Measurements from ENCODE around the gene SH3GL1.
A peak's percentile ranks its signal among the peaks of the same experiment; 100 is the strongest.
"Not testable (repeated sequence)": the region's sequence is repeated elsewhere in the genome, so short reads cannot be mapped to it uniquely, and the experiment has no call there.

The SH3GL1 gene

GRCh38 chr19:4334929-4335570 is 65.3 kb downstream of the SH3GL1 start:
- no peak for TF ChIP-seq CTCF (IDR thresholded peaks at IDR 0.05; ENCODE audit: low read depth, low read length)
- H3K4me3 ChIP-seq (replicated peaks in 1 of 2; ENCODE audit: low read depth in 2 of 2, low read length in 2 of 2), result no peak overlapping the region
- DNase-seq (ENCODE audit: low read depth in 2 of 2), result no peak

- H3K4me3 ChIP-seq (replicated peaks in 1 of 2; ENCODE audit: low read depth in 2 of 2, low read length in 2 of 2), result no peak overlapping the region
- no peak for TF ChIP-seq CTCF (IDR thresholded peaks at IDR 0.05; ENCODE audit: low read depth, low read length)
- no peak for DNase-seq (ENCODE audit: low read depth in 2 of 2)
Observed at GRCh38 chr19:4329858-4330257, 70.5 kb downstream of the SH3GL1 start.

- DNase-seq (ENCODE audit: low read depth in 2 of 2), result not testable (repeated sequence)
- peak overlapping the region; percentile 41 to 47 for H3K4me3 ChIP-seq (replicated peaks in 1 of 2; ENCODE audit: low read depth in 2 of 2, low read length in 2 of 2)
Observed at GRCh38 chr19:4328991-4329681, 71.2 kb downstream of the SH3GL1 start.

DNA sequence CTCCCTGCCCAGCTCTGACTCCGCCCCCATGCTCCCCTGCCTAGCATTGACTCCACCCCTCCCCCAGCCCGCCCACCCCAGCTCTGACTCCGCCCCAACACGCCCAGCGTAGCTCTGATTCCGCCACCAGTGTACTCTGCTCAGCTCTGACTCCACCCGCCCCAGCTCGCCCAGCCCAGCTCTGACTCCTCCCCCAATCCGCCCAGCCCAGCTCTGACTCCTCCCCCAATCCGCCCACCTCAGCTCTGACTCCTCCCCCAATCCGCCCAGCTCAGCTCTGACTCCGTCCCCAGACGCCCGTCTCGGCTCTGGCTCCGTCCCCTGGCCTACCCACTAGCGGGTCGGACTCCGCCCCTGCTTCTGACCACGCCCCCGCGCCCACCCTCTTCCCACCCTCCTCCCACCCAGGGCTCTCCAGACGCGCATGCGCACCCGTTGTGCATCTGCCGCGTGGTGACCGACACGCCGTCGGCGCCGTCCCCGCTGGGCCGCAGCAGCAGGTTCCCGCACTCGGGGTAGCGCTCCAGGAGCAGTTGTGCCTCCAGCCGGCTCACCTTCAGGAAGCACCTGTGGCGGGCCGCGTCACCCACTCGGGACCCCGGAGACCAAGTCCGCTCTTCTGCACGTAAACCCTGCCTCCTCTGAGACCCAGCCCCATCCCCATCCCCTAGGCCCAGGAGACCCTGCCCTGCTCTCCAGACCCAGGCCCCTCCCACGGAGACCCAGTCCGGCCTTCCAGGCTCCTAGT is 71.9 kb downstream of the SH3GL1 start:
- DNase-seq (ENCODE audit: low read depth in 2 of 2), result peak; percentile 84 to 98
- TF ChIP-seq CTCF (IDR thresholded peaks at IDR 0.05; ENCODE audit: low read depth, low read length), result no peak
- H3K4me3 ChIP-seq (replicated peaks in 1 of 2; ENCODE audit: low read depth in 2 of 2, low read length in 2 of 2), result peak overlapping the region; percentile 41 to 47

GRCh38 chr19:4327877-4328242 is 72.5 kb downstream of the SH3GL1 start:
- DNase-seq (ENCODE audit: low read depth in 2 of 2), result no peak
- no peak for TF ChIP-seq CTCF (IDR thresholded peaks at IDR 0.05; ENCODE audit: low read depth, low read length)
- peak overlapping the region in 1 of 2 donors; percentile 42 for H3K4me3 ChIP-seq (replicated peaks in 1 of 2; ENCODE audit: low read depth in 2 of 2, low read length in 2 of 2)

GRCh38 chr19:4327252-4327876 is 73.0 kb downstream of the SH3GL1 start:
- no peak for TF ChIP-seq CTCF (IDR thresholded peaks at IDR 0.05; ENCODE audit: low read depth, low read length)
- DNase-seq (ENCODE audit: low read depth in 2 of 2), result peak; percentile 46 to 67
- H3K4me3 ChIP-seq (replicated peaks in 1 of 2; ENCODE audit: low read depth in 2 of 2, low read length in 2 of 2), result peak overlapping the region in 1 of 2 donors; percentile 42

GRCh38 chr19:4326837-4327251 is 73.5 kb downstream of the SH3GL1 start:
- no peak overlapping the region for H3K4me3 ChIP-seq (replicated peaks in 1 of 2; ENCODE audit: low read depth in 2 of 2, low read length in 2 of 2)
- no peak for DNase-seq (ENCODE audit: low read depth in 2 of 2)
- no peak for TF ChIP-seq CTCF (IDR thresholded peaks at IDR 0.05; ENCODE audit: low read depth, low read length)

Data from cardiac fibroblast (primary cell).